Loucy (cell line): ENCODE data around the gene DOCK6.

Experiments
- H2AFZ ChIP-seq: fragments of 200-600 bp; sonication (generic); 2 replicates; pipeline ENCODE4 v1.6.0; 2016; ENCODE audit warnings: antibody characterized with exemption, mild to moderate bottlenecking, low read length, moderate library complexity
- H3F3A ChIP-seq: fragments of 200-600 bp; 2 replicates; pipeline ENCODE4 v1.6.0; 2016; ENCODE audit warnings: antibody characterized with exemption, low read depth, mild to moderate bottlenecking
- H3K27me3 ChIP-seq: fragments of 200-600 bp; sonication (generic); 2 replicates; pipeline ENCODE4 v1.6.1; 2014; ENCODE audit warnings: low read length, mild to moderate bottlenecking; ENCODE audit not compliant: insufficient read depth, poor library complexity, severe bottlenecking
- H3K36me3 ChIP-seq: fragments of 200-600 bp; sonication (generic); 2 replicates; pipeline ENCODE4 v1.6.1; 2016; ENCODE audit warnings: low read length; ENCODE audit not compliant: insufficient read depth
- H3K4me1 ChIP-seq: fragments of 200-600 bp; sonication (generic); 2 replicates; pipeline ENCODE4 v1.5.1; 2014; ENCODE audit warnings: low read length, mild to moderate bottlenecking; ENCODE audit not compliant: insufficient read depth, poor library complexity, severe bottlenecking
- H3K4me2 ChIP-seq: fragments of 200-600 bp; sonication (generic); 2 replicates; pipeline ENCODE4 v1.6.0; 2014; ENCODE audit warnings: antibody characterized with exemption, low read length, low read depth, mild to moderate bottlenecking; ENCODE audit not compliant: poor library complexity, severe bottlenecking
- H3K4me3 ChIP-seq: fragments of 200-600 bp; sonication (generic); 2 replicates; pipeline ENCODE4 v1.5.1; 2014; ENCODE audit warnings: low read length, mild to moderate bottlenecking, mixed read lengths; ENCODE audit not compliant: poor library complexity, severe bottlenecking
- H3K79me2 ChIP-seq: fragments of 200-600 bp; sonication (generic); 2 replicates; pipeline ENCODE4 v1.6.1; 2014; ENCODE audit warnings: low read length; ENCODE audit not compliant: insufficient read depth
- H3K9ac ChIP-seq: fragments of 200-600 bp; sonication (generic); 2 replicates; pipeline ENCODE4 v1.6.0; 2014; ENCODE audit warnings: mild to moderate bottlenecking, low read depth, low read length, moderate library complexity; ENCODE audit not compliant: poor library complexity, severe bottlenecking
- H3K9me2 ChIP-seq: fragments of 200-600 bp; sonication (generic); replicated peaks from 2 replicates; pipeline ENCODE4 v1.6.1; 2016; ENCODE audit warnings: low read depth, low read length, mixed read lengths
- H3K9me3 ChIP-seq: fragments of 200-600 bp; sonication (generic); 2 replicates; pipeline ENCODE4 v1.6.1; 2014; ENCODE audit warnings: mild to moderate bottlenecking, antibody characterized with exemption, low read length, low read depth; ENCODE audit not compliant: insufficient read depth
- H4K20me1 ChIP-seq: fragments of 200-600 bp; sonication (generic); 2 replicates; pipeline ENCODE4 v1.6.0; 2014; ENCODE audit warnings: antibody characterized with exemption, low read length, mild to moderate bottlenecking; ENCODE audit not compliant: insufficient read depth, poor library complexity, severe bottlenecking
- EZH2phosphoT487 ChIP-seq: fragments of 200-600 bp; IDR thresholded peaks from 2 replicates; pipeline ENCODE4 v1.6.1; 2018; ENCODE audit warnings: antibody characterized with exemption, mild to moderate bottlenecking, moderate library complexity, borderline replicate concordance
- TF ChIP-seq, protein P1 (sequence below): fragments of 200-600 bp; sonication (generic); conservative IDR thresholded peaks from 2 replicates; pipeline ENCODE4 v1.5.1; 2014; ENCODE audit warnings: mild to moderate bottlenecking, antibody characterized with exemption, low read length

Gene DOCK6

DNA sequence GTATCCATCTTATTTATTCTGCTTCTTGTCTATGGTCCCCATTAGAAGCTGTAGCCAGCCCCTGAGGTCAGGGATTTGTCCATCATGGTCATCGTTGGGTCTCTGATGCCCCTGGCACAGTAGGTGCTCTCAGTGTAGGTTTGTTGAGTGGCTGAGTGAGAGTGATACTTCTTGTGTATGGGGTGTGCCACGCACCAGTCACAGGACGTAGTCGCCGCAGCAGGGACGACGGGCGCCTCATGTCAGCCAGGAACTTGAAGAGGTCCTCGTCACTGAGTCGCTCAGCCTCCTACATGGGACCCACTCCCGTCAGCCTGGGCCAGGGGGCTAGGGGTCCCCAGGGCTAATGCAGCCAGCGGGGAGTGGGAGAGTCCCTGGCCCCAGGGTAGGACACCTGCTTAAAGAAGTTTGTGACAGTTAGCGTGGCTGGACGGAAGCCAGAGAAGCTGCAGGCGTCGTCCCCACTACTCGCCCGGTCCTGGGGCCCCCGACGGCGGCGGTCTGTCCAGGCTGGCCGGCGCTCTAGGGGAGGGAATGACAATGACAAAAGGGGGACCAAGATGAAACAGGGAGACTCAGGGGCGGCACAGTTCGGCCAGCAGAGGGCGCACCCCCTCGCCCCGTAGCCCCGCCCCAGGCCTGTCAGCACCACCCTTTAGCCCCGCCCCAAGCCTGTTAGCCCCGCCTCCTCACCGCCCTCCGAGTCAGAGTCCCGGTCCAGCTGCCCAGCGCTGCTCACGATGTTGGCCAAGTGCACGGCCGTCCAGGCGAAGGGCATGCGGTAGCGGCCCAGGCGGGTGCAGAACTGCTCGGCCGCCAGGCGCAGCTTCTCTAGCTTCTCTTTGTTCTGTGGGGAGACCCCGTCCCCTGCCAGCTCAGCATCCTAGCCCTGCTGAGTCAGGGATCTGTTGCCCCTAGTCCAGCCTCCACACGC lies 19.2 kb downstream of the DOCK6 start:
- Histone ChIP-seq H2AFZ (no peak overlapping the region), H3K4me2 (no peak overlapping the region), H3F3A (no peaks in the 10 kb centered on the region), H4K20me1 (no peaks in the 10 kb centered on the region), H3K79me2 (no peaks in the 10 kb centered on the region), H3K9ac (no peak overlapping the region), H3K36me3 (no peaks in the 10 kb centered on the region), H3K9me3 (no peaks in the 10 kb centered on the region), H3K27me3 (no peaks in the 10 kb centered on the region), H3K4me1 (no peaks in the 10 kb centered on the region), H3K4me3 (no peak overlapping the region), H3K9me2 (no peaks in the 10 kb centered on the region)
- no peak for TF ChIP-seq EZH2phosphoT487
- TF ChIP-seq, protein P1, sequence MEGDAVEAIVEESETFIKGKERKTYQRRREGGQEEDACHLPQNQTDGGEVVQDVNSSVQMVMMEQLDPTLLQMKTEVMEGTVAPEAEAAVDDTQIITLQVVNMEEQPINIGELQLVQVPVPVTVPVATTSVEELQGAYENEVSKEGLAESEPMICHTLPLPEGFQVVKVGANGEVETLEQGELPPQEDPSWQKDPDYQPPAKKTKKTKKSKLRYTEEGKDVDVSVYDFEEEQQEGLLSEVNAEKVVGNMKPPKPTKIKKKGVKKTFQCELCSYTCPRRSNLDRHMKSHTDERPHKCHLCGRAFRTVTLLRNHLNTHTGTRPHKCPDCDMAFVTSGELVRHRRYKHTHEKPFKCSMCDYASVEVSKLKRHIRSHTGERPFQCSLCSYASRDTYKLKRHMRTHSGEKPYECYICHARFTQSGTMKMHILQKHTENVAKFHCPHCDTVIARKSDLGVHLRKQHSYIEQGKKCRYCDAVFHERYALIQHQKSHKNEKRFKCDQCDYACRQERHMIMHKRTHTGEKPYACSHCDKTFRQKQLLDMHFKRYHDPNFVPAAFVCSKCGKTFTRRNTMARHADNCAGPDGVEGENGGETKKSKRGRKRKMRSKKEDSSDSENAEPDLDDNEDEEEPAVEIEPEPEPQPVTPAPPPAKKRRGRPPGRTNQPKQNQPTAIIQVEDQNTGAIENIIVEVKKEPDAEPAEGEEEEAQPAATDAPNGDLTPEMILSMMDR: peak; percentile 72

DNA sequence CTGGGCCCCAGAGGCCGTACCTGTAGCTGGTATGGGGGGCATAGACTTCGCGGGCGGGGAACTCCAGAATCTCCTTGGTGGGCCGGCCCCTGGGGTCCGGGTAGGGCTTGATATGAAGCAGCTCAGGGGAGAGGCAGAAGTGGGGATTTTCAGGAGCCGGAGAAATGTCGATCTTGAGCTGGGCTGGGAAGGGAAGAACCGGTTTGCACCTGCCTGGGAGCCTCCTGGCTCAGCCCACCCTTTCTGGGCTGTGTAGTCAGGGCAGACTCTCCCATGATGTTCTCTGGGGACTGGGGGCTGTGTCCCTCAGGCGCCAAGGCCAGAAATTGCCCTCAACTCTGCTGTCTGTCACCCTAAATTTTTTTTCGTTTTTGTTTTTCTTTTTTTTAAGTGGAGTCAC lies 20.3 kb downstream of the DOCK6 start:
- no peak overlapping the region for H3K9ac ChIP-seq
- no peaks in the 10 kb centered on the region for H3K36me3 ChIP-seq
- H3K9me2 ChIP-seq: no peaks in the 10 kb centered on the region
- H3K27me3 ChIP-seq: no peaks in the 10 kb centered on the region
- H2AFZ ChIP-seq: no peak overlapping the region
- H3K4me1 ChIP-seq: no peaks in the 10 kb centered on the region
- no peak overlapping the region for H3K4me2 ChIP-seq
- no peak overlapping the region for H3K4me3 ChIP-seq
- TF ChIP-seq, protein P1: no peak
- TF ChIP-seq EZH2phosphoT487: no peak
- no peaks in the 10 kb centered on the region for H4K20me1 ChIP-seq
- H3K9me3 ChIP-seq: no peaks in the 10 kb centered on the region
- no peaks in the 10 kb centered on the region for H3F3A ChIP-seq
- no peaks in the 10 kb centered on the region for H3K79me2 ChIP-seq

DNA sequence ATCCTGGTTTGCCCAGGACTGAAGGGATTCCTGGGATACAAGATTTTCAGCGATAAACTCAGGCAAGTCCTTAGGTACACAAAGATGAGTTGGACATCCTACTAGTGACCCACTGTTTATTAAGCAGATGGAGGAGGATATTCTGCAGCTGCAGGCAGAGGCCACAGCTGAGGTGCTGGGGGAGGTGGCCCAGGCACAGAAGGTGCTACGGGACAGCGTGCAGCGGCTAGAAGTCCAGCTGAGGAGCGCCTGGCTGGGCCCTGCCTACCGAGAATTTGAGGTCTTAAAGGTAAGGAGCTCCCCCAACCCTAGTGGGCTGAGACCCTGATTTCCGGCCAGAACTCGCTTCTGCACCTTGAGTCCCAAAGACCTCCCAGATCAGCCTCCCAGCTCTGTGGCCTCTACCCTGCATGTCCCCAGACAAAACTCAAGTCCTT lies 22.3 kb downstream of the DOCK6 start:
- H3K36me3 ChIP-seq: no peaks in the 10 kb centered on the region
- no peak overlapping the region for H2AFZ ChIP-seq
- H3K4me3 ChIP-seq: no peak overlapping the region
- no peak for TF ChIP-seq EZH2phosphoT487
- TF ChIP-seq, protein P1: no peak
- H3K79me2 ChIP-seq: no peaks in the 10 kb centered on the region
- no peaks in the 10 kb centered on the region for H3K4me1 ChIP-seq
- no peaks in the 10 kb centered on the region for H3F3A ChIP-seq
- no peaks in the 10 kb centered on the region for H3K27me3 ChIP-seq
- no peak overlapping the region for H3K9ac ChIP-seq
- H3K9me2 ChIP-seq: no peaks in the 10 kb centered on the region
- no peaks in the 10 kb centered on the region for H4K20me1 ChIP-seq
- no peak overlapping the region for H3K4me2 ChIP-seq
- no peaks in the 10 kb centered on the region for H3K9me3 ChIP-seq
